Esophagus squamous epithelium (tissue), 4 donors: ENCODE results near the gene WDR19.

Experiments used
- CTCF ChIP-seq, 6 experiments: fragments of 450-650 bp in 4 of 6; fragments of 200-600 bp in 2 of 6; sonication (generic) in 2 of 6; IDR thresholded peaks; one replicate each; pipeline ENCODE4 v1.5.1; 2016 to 2019; ENCODE audit warnings: antibody characterized with exemption in 6 of 6, mild to moderate bottlenecking in 4 of 6, moderate library complexity in 4 of 6
- POLR2A ChIP-seq, 4 donors: fragments of 450-650 bp; IDR thresholded peaks; one replicate each; pipeline ENCODE4 v1.6.1; 2017; ENCODE audit warnings: antibody characterized with exemption in 4 of 4, mild to moderate bottlenecking in 4 of 4, moderate library complexity in 3 of 4

GRCh38 chr4:39304651-39305050 is 122.3 kb downstream of the WDR19 start:
- TF ChIP-seq CTCF (IDR thresholded peaks at IDR 0.05) (no peak), POLR2A (IDR thresholded peaks at IDR 0.05) (no peak)
